ENCODE measurements around the gene THBS1.

- TF ChIP-seq, protein P1, sequence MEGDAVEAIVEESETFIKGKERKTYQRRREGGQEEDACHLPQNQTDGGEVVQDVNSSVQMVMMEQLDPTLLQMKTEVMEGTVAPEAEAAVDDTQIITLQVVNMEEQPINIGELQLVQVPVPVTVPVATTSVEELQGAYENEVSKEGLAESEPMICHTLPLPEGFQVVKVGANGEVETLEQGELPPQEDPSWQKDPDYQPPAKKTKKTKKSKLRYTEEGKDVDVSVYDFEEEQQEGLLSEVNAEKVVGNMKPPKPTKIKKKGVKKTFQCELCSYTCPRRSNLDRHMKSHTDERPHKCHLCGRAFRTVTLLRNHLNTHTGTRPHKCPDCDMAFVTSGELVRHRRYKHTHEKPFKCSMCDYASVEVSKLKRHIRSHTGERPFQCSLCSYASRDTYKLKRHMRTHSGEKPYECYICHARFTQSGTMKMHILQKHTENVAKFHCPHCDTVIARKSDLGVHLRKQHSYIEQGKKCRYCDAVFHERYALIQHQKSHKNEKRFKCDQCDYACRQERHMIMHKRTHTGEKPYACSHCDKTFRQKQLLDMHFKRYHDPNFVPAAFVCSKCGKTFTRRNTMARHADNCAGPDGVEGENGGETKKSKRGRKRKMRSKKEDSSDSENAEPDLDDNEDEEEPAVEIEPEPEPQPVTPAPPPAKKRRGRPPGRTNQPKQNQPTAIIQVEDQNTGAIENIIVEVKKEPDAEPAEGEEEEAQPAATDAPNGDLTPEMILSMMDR (conservative IDR thresholded peaks at IDR 0.05; ENCODE audit: low read depth, low read length), result no peak
- TF ChIP-seq EZH2 (IDR thresholded peaks at IDR 0.05; ENCODE audit: low read length, unreplicated experiment) (no peak), EZH2phosphoT487 (IDR thresholded peaks at IDR 0.05; ENCODE audit: borderline replicate concordance, low read length) (no peak)
Observed at GRCh38 chr15:39574427-39574826, 6.5 kb upstream of the THBS1 start.

Measured in PC-3 (cell line).